Karpas-422 (cell line): ENCODE measurements around the gene OR4F6. TPM values are rescaled to one million over a fixed set of nuclear protein-coding genes. Genes with fewer than 3 reads are reported as not detected.

ENCODE experiments used
- DNase-seq: peaks from one replicate; pipeline ENCODE4 v3.0.0-alpha.2; 2015
- H2AFZ ChIP-seq: fragments of 200-600 bp; sonication (generic); 2 replicates; pipeline ENCODE4 v1.6.1; 2014; ENCODE audit warnings: antibody characterized with exemption, low read length, mixed read lengths
- H3K27ac ChIP-seq: fragments of 200-600 bp; sonication (generic); 2 replicates; pipeline ENCODE4 v1.5.1; 2014; ENCODE audit warnings: mild to moderate bottlenecking, low read length, moderate library complexity
- H3K27me3 ChIP-seq: fragments of 200-600 bp; sonication (generic); 2 replicates; pipeline ENCODE4 v1.6.1; 2014; ENCODE audit warnings: low read length, mixed read lengths
- H3K36me3 ChIP-seq: fragments of 200-600 bp; sonication (generic); 2 replicates; pipeline ENCODE4 v1.6.1; 2014; ENCODE audit warnings: low read length, mixed read lengths; ENCODE audit not compliant: insufficient read depth
- H3K4me1 ChIP-seq: fragments of 200-600 bp; sonication (generic); 2 replicates; pipeline ENCODE4 v1.6.1; 2014; ENCODE audit warnings: mild to moderate bottlenecking, low read length, mixed read lengths
- H3K4me2 ChIP-seq: fragments of 200-600 bp; sonication (generic); 2 replicates; pipeline ENCODE4 v1.6.1; 2014; ENCODE audit warnings: low read length, low read depth, mild to moderate bottlenecking; ENCODE audit not compliant: poor library complexity, severe bottlenecking
- H3K4me3 ChIP-seq: fragments of 200-600 bp; sonication (generic); 2 replicates; pipeline ENCODE4 v1.5.1; 2014; ENCODE audit warnings: mild to moderate bottlenecking, antibody characterized with exemption, low read length, mixed read lengths
- H3K79me2 ChIP-seq: fragments of 200-600 bp; sonication (generic); 2 replicates; pipeline ENCODE4 v1.6.1; 2014; ENCODE audit warnings: mild to moderate bottlenecking, low read length, mixed read lengths
- H3K9ac ChIP-seq: fragments of 200-600 bp; sonication (generic); 2 replicates; pipeline ENCODE4 v1.6.0; 2014; ENCODE audit warnings: low read length
- H3K9me2 ChIP-seq: fragments of 200-600 bp; sonication (generic), shearing (Covaris generic); replicated peaks from 2 replicates; pipeline ENCODE4 v1.6.0; 2014; ENCODE audit warnings: mild to moderate bottlenecking, low read length, moderate library complexity; ENCODE audit not compliant: insufficient read depth
- H3K9me3 ChIP-seq: fragments of 300-700, 200-600 bp; sonication (generic); 2 replicates; pipeline ENCODE4 v1.6.1; 2014; ENCODE audit warnings: low read length, mixed read lengths
- H4K20me1 ChIP-seq: fragments of 200-600 bp; sonication (generic); 2 replicates; pipeline ENCODE4 v1.6.1; 2014; ENCODE audit warnings: mild to moderate bottlenecking, antibody characterized with exemption, low read length, low read depth; ENCODE audit not compliant: insufficient read depth
- small RNA-seq: library from RNA; depleted of rRNA; stranded (forward); fragments of <200 nt; gene quantifications from one replicate; pipeline ENCODE3, GENCODE V24; 2014
- total RNA-seq: library from RNA; depleted of rRNA; stranded (reverse); fragments of >200 nt; shearing (Covaris generic); gene quantifications from 2 replicates; pipeline ENCODE4 v1.2.3, GENCODE V29; 2014; ENCODE audit warnings: low replicate concordance; rRNA removed

OR4F6 gene
- total RNA-seq, 1 experiment from 2014 or later: not detected

- Histone ChIP-seq H3K4me2 (no peak overlapping the region), H2AFZ (no peak overlapping the region), H3K79me2 (no peaks in the 10 kb centered on the region), H3K9me2 (no peaks in the 10 kb centered on the region), H3K4me3 (no peak overlapping the region), H3K27ac (no peak overlapping the region), H4K20me1 (no peaks in the 10 kb centered on the region), H3K36me3 (no peaks in the 10 kb centered on the region), H3K27me3 (no peaks in the 10 kb centered on the region), H3K9me3 (no peaks in the 10 kb centered on the region), H3K4me1 (no peaks in the 10 kb centered on the region), H3K9ac (no peak overlapping the region)
- no peak for DNase-seq
These were observed 38.3 kb downstream of the OR4F6 start for GRCh38 chr15:101841656-101842055.

GRCh38 chr15:101844916-101845315 lies 41.6 kb downstream of the OR4F6 start:
- Histone ChIP-seq H4K20me1 (no peaks in the 10 kb centered on the region), H3K9ac (no peak overlapping the region), H3K4me2 (no peak overlapping the region), H2AFZ (no peak overlapping the region), H3K36me3 (no peaks in the 10 kb centered on the region), H3K9me3 (no peaks in the 10 kb centered on the region), H3K79me2 (no peaks in the 10 kb centered on the region), H3K4me3 (no peak overlapping the region), H3K4me1 (no peaks in the 10 kb centered on the region), H3K27ac (no peak overlapping the region), H3K27me3 (no peaks in the 10 kb centered on the region), H3K9me2 (no peaks in the 10 kb centered on the region)
- DNase-seq: no peak

- Histone ChIP-seq H2AFZ (no peak overlapping the region), H4K20me1 (no peaks in the 10 kb centered on the region), H3K9me2 (no peaks in the 10 kb centered on the region), H3K9ac (no peak overlapping the region), H3K4me2 (no peak overlapping the region), H3K79me2 (no peaks in the 10 kb centered on the region), H3K27me3 (0 out of 2 replicates have a peak, but pooled peaks cover 3% of the 10 kb centered on the region), H3K9me3 (no peaks in the 10 kb centered on the region), H3K4me3 (no peak overlapping the region), H3K36me3 (no peaks in the 10 kb centered on the region), H3K27ac (no peak overlapping the region), H3K4me1 (no peaks in the 10 kb centered on the region)
- DNase-seq: no peak
These were observed 49.0 kb downstream of the OR4F6 start for GRCh38 chr15:101852356-101852755.

Small RNA genes lying within 50 kb of the gene (small RNA-seq; reads per million reads assigned to genes)
- gene RN7SL209P: not detected

Other genes with a start within 250 kb of the OR4F6 start
- 22.7 and 42.2 TPM in 2 replicates for gene TM2D3, start 151.1 kb upstream of the OR4F6 start, total RNA-seq
- gene TARS3, start 79.0 kb upstream of the OR4F6 start, total RNA-seq: 11.0 and 12.4 TPM in 2 replicates
- gene OR4F15, start 8.7 kb downstream of the OR4F6 start, total RNA-seq: not detected in 2 replicates